GM19035 (cell line): ENCODE data around the gene PRKAG2.

Experiments
- ATAC-seq: cut with Tn5 transposase; IDR thresholded peaks from one replicate; pipeline ENCODE4 v1.9.1; 2021; ENCODE audit not compliant: unreplicated experiment

The PRKAG2 gene

DNA sequence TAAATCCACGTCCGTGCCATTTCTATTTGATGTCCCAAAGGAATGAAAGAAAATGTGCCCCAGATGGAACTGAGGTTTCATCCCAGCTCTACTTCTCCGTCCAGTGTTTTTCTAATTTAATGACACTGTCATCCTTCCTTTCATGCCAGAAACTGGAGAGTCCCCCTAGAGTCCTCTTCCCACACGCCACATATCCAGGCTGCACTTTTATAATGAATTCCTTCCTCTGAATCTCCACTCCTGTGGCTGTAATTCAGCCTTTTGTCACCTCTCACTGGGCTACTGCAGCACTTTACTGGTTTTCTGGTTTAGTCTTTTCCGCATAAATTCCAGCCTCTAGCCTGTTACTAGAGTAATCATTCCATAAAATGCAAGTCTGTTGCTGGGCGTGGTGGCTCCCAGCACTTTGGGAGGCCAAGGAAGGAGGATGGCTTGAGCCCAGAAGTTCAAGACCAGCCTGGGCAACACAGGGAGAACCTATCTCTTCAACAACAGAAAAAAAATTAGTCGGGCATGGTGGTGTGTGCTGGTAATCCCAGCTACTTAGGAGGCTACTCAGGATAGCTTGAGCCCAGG, 214.6 kb downstream of the PRKAG2 start:
- ATAC-seq: no peak

DNA sequence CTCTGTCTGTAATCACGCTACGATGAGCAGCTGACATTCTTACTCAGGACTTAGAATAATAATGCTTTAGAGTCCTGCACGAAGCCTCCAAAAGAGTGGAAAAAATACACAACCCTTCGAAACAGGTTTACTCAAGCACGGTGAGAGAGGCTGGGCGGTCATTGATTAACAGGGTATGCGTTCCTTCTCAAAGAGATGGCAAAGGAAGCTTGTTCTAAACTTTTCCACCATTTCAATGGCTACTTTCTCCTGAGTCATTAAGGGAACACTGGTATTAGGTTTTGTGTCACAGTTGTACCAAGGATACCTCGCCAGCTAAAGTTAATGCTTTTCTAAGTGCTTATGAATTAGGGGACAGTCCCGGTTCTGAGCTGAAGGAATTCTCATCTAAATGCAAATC, 215.3 kb downstream of the PRKAG2 start:
- no peak for ATAC-seq

DNA sequence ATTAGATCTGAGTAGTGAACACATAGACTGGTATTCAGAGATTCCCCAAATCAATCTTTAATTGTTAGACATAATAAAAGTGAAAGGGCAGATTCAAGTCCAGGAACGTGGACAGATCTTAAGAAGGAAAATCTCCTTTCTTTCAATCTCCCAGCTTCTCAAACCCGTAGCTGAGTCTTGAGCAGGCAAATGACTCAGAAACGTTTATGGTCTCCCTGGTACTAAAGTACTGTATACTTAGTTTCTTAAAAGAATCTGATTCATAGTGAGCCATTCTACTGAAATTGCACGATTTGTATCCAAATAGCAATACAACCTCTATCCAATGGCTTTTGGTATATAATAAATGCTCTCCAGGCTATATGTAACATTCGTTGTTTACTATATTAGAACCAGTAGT, 216.8 kb downstream of the PRKAG2 start:
- ATAC-seq: no peak

GRCh38 chr7:151659219-151659618, 217.7 kb downstream of the PRKAG2 start:
- no peak for ATAC-seq

DNA sequence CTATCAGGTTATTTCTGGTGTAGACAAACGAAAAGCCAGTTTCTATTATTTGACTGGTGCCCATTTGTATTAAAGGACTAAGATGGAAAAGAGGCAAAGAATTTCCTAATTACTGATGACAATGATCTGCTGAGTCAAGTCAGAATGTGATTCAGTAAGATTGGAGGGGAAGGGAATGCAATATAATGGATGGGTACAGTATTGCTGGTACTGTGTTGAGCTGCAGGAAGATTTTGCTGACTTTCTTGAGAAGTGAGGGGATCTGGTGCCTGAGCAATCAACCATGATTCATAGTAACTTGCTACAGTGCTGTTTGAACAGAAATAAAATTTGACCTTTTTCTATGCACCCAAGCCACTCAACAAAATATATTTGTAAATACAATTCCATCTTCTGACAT, 218.1 kb downstream of the PRKAG2 start:
- no peak for ATAC-seq

DNA sequence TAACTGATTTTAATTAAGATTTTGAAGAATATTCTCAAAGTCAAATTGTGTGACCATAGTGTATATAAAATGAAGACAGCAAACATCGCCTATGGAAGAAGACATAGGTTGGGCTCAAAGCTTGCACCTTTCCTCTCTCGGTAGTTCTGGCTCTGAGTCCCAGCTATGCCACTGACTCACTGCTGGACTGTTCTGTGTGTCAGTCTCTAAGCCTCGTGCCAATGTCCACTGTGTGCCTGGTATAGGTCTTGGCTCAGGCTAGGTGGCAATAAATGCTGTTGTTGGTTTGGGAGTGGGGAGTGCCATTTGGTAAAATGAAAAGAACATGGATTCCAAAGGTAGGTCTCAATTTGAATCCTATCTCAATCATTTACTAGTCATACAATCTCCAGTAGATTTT, 219.7 kb downstream of the PRKAG2 start:
- no peak for ATAC-seq

- ATAC-seq: no peak
These were observed 221.4 kb downstream of the PRKAG2 start for GRCh38 chr7:151655555-151655954.

DNA sequence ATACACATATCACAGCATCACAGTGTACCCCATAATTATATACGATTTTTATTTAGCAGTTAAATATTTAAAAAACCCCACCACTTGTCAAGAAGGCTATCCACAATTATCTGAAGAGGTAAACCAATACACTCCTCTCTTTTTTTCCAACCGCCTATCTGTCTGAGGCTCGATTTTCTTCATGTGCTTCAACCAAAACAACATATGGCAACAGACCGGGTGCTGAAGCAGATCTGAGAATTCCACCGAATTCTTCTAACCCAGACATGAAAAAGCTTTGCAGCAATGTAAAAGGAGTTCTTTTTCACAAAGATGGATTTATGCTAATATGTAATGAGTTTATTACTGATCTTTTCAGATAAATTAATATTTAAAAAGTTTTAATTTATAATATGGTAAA, 224.8 kb downstream of the PRKAG2 start:
- ATAC-seq: no peak

GRCh38 chr7:151650161-151650560, 226.8 kb downstream of the PRKAG2 start:
- no peak for ATAC-seq

DNA sequence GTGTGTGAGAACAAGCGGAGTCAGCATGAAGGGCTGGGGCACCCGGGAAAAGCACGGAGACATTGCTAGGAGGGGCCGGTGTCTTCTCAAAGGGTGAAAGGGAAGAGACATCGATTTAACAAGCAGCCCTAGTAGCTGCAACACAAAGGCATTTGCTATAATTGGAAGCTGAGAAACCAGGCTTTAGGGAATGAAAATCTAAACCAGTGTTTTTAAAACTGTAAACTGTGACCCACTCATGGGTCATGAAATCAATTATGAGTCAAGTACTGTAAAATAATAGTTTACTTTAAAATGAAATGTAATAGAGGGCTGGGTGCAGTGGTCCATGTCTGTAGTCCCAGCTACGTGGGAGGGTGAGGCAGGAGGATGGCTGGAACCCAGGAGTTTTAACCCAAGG, 228.5 kb downstream of the PRKAG2 start:
- no peak for ATAC-seq

- no peak for ATAC-seq
These were observed 229.0 kb downstream of the PRKAG2 start for GRCh38 chr7:151647874-151648273.

DNA sequence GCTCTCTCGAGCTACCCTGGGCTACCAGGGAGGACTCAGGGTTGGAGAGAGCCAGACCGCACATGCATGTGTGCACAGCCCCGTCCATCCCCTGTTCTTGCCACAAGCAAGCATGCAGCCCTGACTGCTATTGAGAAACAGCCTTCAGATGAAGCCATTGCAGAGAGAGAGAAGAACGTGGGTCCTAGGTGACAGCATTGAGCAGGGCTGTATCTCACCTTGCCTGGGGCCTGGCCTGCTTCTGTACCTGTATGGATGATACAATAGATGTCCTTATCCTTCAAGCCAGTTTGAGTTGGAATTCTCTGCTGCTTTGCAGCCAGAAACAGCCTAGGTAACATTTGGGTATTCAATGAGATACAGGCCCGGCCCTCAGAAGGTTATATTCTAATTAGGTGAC, 229.9 kb downstream of the PRKAG2 start:
- ATAC-seq: no peak

GRCh38 chr7:151645311-151645710, 231.6 kb downstream of the PRKAG2 start:
- no peak for ATAC-seq

DNA sequence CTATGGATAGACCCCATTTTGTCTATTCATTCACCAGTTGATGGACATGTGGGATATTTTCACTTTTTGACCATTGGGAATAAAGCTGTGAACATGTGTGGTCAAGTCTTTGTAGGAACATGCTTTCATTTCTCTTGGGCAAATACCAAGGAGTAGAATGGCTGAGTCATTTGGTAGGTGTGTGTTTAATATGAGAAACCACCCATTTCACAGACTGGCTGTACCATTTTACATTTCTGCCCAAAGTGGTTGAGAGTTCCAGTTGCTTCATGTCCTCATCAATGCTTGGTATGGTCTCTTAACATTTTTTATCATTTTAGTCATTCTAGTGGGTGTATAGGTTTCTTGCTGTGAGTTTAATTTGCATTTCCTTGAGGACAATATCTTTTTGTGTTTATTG, 232.4 kb downstream of the PRKAG2 start:
- ATAC-seq: no peak

- no peak for ATAC-seq
These were observed 234.2 kb downstream of the PRKAG2 start for GRCh38 chr7:151642746-151643145.

GRCh38 chr7:151641587-151641986, 235.3 kb downstream of the PRKAG2 start:
- no peak for ATAC-seq

DNA sequence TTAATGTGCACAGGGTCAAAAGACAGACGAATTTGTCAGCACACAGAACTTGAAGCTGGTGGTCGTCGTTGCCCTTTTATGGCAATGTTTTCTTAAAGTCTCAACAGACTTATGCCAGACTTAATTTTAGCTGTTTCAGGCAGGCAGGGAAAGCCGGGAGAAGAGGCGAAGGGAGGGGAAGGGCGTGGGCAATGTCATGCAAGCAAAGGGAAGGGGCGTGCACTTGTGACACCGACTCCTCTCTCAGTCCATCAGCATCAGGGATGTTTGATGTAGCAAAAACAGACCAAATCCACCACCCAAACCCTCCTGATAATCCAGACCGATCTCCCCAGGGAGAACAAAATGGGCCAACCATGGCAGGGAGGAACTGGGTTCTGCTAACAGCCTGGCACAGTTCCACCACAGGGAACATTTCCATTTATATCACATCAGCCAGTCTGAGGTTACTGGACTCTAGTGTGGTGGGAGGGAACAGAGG, 239.1 kb downstream of the PRKAG2 start:
- no peak for ATAC-seq

- no peak for ATAC-seq
These were observed 242.3 kb downstream of the PRKAG2 start for GRCh38 chr7:151634643-151635042.

DNA sequence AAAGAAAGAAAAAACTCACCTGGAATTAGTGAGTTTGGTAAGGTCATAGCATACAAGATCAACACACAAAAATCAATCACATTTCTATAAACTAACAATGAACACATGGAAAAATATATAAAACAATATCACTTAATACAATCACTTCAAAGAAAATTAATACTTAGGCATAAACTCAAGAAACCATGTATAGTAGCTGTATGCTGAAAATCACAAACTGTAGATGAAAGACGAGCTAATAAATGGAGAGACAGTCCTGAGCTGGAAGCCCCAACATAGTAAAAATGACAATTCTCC, 243.5 kb downstream of the PRKAG2 start:
- ATAC-seq: no peak

GRCh38 chr7:151632750-151633515, 244.0 kb downstream of the PRKAG2 start:
- ATAC-seq: peak; percentile 52

GRCh38 chr7:151631953-151632749, 244.8 kb downstream of the PRKAG2 start:
- peak; percentile 74 for ATAC-seq

GRCh38 chr7:151631570-151631952, 245.4 kb downstream of the PRKAG2 start:
- ATAC-seq: peak; percentile 19
